HCEC 1CT (cell line): ENCODE results near the gene TRPM3.
A peak's percentile ranks its signal among the peaks of the same experiment; 100 is the strongest.

ENCODE experiments used
- DNase-seq: peaks from one replicate; pipeline ENCODE4 v3.0.0-alpha.2; 2017

Gene TRPM3

DNA sequence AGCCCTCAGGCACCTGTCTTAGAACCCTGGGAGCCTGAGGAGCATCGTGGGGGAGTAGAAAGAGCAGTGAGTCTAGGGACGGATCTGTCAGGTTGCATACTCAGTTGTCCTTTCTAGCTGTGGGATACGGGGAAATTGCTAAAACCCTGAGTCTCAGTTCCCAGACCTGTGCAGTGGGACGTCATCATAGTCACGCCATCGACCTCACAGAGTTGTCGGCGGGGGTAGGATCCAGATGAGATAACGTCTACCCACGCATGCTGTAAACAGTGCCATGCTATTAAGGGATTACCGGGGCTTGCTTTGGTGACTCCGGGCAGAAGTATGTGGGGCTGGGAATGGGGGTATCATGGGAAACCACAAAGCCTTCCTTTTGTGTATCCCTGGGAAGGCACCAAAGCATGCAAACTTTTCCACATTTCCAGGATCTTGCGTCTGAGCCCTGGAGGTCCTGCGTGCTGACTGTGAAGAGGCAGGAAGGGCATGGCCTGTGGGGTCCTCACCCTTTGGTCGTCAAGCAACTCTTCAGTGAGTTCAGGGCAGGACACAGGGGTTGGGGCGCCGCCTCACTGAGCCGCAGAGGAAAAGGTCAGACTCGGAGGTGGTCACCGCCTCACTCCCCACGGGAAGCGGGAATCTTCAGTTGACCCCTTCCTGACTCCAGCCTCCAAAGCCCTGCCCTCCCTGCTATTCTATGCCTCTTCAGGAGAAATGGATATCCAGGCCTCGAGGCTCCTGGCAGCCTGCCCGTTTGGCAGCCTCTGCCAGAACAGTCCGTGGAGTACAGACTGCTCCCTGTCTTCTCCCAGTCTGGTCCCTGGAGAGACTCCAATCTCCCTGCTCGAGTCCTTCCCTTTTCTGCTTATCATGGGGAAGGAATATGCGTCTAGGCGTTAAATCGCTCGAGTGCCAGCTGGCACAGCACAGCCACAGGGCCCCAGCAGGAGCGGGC lies 520.1 kb downstream of the TRPM3 start:
- DNase-seq: peak; percentile 99

GRCh38 chr9:70600506-70600905 lies 520.9 kb downstream of the TRPM3 start:
- peak; percentile 76 for DNase-seq

GRCh38 chr9:70597886-70598285 lies 523.5 kb downstream of the TRPM3 start:
- no peak for DNase-seq

DNA sequence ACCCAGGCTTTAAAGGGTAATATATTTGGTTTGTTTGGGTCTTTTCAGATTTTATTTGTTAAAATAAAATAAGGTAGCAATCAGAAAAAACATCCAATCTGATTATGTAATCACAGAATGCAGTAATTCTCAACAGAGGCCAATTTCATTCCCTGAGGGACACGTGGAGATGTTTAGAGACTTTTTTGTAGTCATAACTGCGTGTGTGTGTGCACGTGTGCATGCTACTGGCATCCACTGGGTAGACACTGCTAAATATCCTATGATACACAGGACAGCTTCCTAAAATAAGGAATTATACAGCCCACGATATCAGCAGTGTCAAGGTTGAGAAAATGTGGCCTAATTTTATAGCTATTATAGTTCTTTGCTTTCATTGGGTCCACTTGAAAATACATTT lies 526.2 kb downstream of the TRPM3 start:
- DNase-seq: no peak

DNA sequence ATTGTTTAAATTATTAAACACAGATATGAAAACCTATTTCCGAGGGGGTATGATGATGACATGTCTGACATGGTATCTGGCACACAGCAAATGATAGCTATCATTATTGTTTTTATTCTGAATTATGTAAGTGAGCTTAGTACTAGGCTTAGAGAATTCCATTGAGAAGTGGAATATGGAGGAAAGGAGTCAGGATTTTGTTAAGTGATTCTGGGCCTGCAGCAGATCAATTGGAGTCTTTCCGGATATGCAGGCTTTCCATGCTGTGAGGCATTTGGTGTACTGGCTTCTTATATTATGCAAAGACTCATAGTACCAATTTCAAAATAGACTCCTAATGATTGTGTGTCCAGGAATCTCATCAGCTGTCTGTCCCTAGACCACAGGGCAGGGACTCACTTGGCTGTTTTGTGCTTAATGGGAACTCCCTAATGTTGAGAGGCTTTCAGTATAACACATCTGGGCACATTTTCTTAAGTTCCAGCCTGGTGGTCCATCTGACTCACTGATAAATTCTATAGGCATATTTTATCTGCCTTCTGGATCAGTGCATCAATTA lies 527.0 kb downstream of the TRPM3 start:
- DNase-seq: peak; percentile 43

DNA sequence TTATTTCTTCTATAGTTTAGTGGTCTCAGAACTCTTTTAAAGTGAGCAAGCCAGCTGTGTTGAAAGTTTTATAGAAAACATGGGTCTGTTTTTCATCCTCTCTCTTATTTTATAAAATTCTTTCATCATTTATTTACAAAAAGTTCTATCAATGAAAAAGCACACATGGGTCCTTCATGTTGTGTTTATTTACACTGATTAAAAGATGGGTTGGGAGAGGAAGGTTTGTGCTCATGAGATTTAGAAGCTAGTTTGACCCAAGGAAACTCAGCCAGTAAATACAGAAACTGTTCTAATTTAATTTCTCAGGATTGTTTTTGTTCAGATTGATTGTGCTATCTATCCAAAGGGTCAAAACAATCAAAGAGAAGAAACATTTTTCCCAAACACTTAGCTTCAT lies 528.2 kb downstream of the TRPM3 start:
- no peak for DNase-seq

GRCh38 chr9:70590315-70590677 lies 531.1 kb downstream of the TRPM3 start:
- peak; percentile 44 for DNase-seq

DNA sequence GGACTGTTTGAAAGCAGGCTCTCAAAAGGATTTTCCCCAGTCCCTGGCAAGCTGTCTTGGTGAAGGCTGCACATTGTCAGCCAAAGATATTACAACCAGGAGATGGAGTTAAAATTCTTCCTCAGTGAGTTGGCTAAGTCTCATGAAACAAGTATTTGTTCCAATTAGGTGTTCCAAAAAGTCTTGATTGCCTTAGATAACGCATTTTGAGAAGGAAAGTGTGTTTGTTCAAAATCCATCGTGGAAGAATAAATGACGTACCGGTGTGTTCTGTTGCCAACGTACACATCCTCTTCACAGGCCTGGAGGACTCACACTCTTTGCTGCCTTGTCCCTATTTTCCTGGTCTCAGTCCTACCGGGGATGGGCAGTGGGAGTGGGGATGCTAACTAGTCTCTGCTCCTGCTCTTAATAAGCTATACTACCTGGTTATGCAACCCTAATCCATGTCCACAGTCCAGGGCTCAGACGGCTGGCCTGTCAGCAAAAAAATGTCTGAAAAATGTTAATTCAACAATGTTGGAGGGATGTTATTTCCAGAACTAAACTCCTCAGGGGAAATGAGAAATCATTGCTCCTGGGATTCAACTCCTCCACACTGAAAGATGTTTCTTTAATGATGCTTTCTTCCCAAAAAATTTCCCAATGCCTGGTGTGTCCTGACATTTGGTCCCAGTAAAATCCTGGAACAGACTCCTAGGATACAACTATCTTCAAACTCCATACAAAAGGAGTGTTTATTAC lies 531.7 kb downstream of the TRPM3 start:
- DNase-seq: peak; percentile 80

DNA sequence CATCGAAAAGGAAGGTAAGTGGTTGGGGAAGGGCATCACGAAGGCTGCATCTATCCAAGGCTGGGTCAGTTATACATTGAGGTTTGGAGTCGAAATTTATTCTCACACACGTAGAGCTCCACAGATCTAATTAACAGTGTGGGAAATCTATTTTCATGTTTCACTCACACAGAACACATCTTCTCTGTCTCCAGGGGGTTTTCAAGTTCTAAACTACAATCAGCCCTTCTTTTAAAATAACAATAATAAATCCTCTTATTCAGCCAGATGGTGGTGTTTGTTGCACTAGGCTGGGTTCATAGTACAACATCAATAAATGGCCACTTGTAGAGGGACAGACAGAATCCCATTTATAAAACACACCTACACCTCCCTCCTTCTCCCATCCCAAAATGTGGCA lies 532.4 kb downstream of the TRPM3 start:
- DNase-seq: no peak

DNA sequence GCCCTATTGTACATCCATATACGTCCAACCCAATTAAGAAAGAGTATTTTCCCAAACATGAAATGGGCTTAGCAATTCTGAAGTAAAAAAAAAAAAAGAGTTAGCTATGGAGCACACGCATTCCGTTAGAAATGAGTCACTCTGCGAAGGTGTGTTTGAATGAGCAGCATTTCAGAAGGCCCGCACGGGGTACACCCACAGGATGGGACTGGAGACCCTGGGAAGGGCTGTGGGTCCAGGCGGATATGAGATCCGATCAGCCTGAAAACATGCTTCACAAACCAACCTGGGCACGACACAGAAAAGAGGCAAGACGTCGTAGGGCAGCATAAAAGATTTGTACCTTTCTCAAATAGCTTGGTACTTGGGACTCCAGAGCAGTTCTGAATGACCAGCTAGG lies 533.0 kb downstream of the TRPM3 start:
- DNase-seq: no peak

GRCh38 chr9:70587201-70587600 lies 534.2 kb downstream of the TRPM3 start:
- peak; percentile 67 for DNase-seq

DNA sequence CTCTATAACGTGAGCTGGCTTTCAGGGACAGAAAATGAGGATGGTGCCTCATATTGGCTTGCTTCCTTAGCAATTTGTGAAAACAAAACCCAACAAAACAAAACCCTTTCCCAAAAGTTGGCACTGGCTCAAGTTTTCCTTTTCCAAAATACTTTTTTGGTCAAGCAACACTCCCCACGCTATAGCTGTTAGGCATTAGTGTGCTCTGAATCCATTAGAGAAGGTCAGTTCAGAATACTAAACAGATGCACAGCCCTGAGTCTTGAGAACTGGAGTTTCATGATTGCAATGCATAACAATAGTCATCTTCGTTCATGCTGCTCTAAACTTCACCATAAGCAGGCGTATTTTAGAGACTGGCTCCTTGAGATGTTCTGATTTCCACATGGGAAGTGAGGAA lies 534.9 kb downstream of the TRPM3 start:
- DNase-seq: no peak

DNA sequence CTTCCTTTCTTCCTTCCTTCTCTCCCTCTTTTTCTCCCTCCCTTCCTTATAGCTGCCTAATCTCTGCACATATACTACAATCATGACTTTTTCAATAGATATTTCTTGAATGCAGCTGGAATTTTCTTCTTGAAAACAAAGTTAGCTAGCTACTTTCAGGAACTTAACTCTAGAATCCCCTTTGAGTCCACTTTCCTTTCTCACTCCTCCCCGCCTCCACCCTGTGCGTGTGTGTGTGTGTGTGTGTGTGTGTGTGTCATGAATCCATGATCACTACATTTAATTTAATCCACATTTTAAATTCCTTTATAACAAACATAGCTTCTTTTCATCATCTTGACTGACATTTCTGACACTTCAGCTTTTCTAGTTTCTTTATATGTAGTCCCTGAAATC lies 539.5 kb downstream of the TRPM3 start:
- no peak for DNase-seq

- no peak for DNase-seq
Measured at GRCh38 chr9:70581214-70581954, 540.0 kb downstream of the TRPM3 start.

GRCh38 chr9:70580606-70581195 lies 540.7 kb downstream of the TRPM3 start:
- no peak for DNase-seq

- no peak for DNase-seq
Measured at GRCh38 chr9:70579686-70580085, 541.7 kb downstream of the TRPM3 start.

- DNase-seq: no peak
Measured at GRCh38 chr9:70578720-70579119, 542.7 kb downstream of the TRPM3 start.

- DNase-seq: no peak
Measured at GRCh38 chr9:70577671-70578070, 543.8 kb downstream of the TRPM3 start.

DNA sequence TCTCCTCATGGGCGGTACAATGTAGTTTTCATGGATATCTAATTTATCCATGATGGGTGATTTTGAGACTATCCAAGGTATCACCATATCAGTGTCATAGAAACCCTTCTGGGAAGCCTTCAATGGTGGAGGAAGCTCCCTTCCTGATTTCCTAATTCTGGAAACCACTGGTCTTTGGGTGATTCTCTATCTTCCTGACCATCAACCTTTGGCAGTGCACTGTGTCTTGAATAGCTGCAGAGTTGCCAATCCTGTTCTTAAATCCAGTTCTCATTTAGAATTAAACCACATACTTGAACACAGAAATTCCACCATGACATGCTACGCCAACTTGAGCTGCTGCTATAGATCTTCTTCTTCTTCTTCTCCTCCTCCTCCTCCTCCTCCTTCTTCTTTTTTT lies 545.3 kb downstream of the TRPM3 start:
- DNase-seq: no peak

- peak; percentile 70 for DNase-seq
Measured at GRCh38 chr9:70574151-70574837, 547.1 kb downstream of the TRPM3 start.

DNA sequence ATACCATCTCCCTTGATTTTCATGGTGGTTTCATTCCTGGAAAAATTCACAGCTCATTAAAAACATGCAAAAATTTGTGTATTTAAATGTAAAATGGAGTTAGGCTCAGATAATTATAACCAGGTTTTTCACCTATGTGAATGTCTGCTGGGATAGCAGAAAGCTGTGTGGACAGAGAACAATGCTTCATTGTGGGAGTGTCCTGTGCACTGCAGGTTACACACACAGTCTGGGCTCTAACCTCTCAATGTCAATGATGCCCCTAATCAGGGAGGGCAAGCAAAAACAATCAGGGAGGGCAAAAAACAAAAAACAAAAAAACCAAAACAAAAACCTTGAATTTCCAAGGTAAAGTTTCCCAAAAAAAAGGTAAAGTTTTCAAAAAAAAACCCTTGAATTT lies 548.1 kb downstream of the TRPM3 start:
- DNase-seq: no peak

DNA sequence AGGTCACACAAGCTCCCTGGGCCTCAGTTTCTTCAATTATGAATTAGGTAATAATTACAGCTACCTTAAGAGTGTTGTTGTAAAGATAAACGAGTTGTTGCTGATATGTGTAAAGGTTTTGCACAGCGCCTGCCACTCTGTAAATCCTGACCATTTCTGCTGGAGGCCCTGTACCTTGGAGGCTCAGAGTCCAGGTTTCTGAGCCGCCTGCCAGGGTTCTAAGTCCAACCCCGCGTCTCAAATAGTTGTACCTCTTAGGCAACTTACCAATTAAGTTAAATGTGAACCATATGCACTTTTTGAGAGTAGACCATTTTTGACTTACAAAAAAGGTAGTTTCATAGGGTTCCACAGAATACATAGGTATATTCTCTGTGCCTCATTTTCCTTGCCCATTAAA lies 550.2 kb downstream of the TRPM3 start:
- DNase-seq: no peak
